A549 (cell line): ENCODE results near the gene SLC12A9.

ENCODE experiments used
- EP300 ChIP-seq, 2 experiments: fragments of >200 bp; sonication (Bioruptor Twin); formaldehyde crosslinking; IDR thresholded peaks; 2 replicates in 1 of 2; 3 replicates in 1 of 2; pipeline ENCODE4 v1.6.1; 2016 to 2017
- POLR2A ChIP-seq: IDR thresholded peaks from 2 replicates; pipeline ENCODE4 v1.6.1; 2012; ENCODE audit warnings: mild to moderate bottlenecking, low read length
- REST ChIP-seq: fragments of 200-600 bp; sonication (generic); IDR thresholded peaks from 2 replicates; pipeline ENCODE4 v1.6.1; 2016; ENCODE audit warnings: antibody characterized with exemption, mild to moderate bottlenecking, moderate library complexity
- TF ChIP-seq, protein P1 (sequence below): fragments of >200 bp; sonication (Bioruptor Twin); formaldehyde crosslinking; IDR thresholded peaks from 3 replicates; pipeline ENCODE4 v1.5.1; 2016

DNA sequence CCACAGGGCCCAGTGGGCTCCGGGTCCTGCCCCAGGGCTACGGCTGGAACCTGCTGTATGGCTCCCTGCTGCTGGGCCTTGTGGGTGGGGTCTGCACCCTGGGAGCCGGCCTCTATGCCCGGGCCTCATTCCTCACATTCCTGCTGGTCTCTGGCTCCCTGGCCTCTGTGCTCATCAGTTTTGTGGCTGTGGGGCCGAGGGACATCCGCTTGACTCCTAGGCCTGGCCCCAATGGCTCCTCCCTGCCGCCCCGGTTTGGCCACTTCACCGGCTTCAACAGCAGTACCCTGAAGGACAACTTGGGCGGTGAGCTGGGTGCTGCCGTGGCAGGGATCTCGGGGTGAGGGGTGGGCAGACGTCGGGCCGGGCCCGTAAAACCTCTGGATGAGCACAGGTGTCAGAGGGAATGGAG, 4.4 kb downstream of the SLC12A9 start:
- TF ChIP-seq, protein P1, sequence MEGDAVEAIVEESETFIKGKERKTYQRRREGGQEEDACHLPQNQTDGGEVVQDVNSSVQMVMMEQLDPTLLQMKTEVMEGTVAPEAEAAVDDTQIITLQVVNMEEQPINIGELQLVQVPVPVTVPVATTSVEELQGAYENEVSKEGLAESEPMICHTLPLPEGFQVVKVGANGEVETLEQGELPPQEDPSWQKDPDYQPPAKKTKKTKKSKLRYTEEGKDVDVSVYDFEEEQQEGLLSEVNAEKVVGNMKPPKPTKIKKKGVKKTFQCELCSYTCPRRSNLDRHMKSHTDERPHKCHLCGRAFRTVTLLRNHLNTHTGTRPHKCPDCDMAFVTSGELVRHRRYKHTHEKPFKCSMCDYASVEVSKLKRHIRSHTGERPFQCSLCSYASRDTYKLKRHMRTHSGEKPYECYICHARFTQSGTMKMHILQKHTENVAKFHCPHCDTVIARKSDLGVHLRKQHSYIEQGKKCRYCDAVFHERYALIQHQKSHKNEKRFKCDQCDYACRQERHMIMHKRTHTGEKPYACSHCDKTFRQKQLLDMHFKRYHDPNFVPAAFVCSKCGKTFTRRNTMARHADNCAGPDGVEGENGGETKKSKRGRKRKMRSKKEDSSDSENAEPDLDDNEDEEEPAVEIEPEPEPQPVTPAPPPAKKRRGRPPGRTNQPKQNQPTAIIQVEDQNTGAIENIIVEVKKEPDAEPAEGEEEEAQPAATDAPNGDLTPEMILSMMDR, result no peak
- TF ChIP-seq REST (no peak), EP300 (IDR thresholded peaks at IDR 0.05) (no peak), POLR2A (no peak)
